HG03108 (cell line): ENCODE results near the gene KAZN.

Source experiments
- ATAC-seq: cut with Tn5 transposase; IDR thresholded peaks from one replicate; pipeline ENCODE4 v1.9.1; 2021; ENCODE audit warnings: moderate library complexity; ENCODE audit not compliant: unreplicated experiment

KAZN gene

GRCh38 chr1:15094719-15095495 lies 496.4 kb downstream of the KAZN start:
- ATAC-seq = no peak

GRCh38 chr1:15095496-15095875 lies 497.0 kb downstream of the KAZN start:
- ATAC-seq = no peak

GRCh38 chr1:15096293-15096692 lies 497.8 kb downstream of the KAZN start:
- no peak for ATAC-seq

- ATAC-seq = no peak
Observed at GRCh38 chr1:15098176-15099125, 500.0 kb downstream of the KAZN start.

GRCh38 chr1:15099441-15100120 lies 501.1 kb downstream of the KAZN start:
- ATAC-seq = no peak

- ATAC-seq = no peak
Observed at GRCh38 chr1:15100121-15100879, 501.8 kb downstream of the KAZN start.

- ATAC-seq = no peak
Observed at GRCh38 chr1:15100880-15101760, 502.6 kb downstream of the KAZN start.

- ATAC-seq = no peak
Observed at GRCh38 chr1:15101801-15102200, 503.3 kb downstream of the KAZN start.

- no peak for ATAC-seq
Observed at GRCh38 chr1:15102646-15103045, 504.2 kb downstream of the KAZN start.

GRCh38 chr1:15103211-15103610 lies 504.7 kb downstream of the KAZN start:
- ATAC-seq = no peak

GRCh38 chr1:15103906-15104305 lies 505.4 kb downstream of the KAZN start:
- no peak for ATAC-seq

GRCh38 chr1:15104768-15105167 lies 506.3 kb downstream of the KAZN start:
- no peak for ATAC-seq

- no peak for ATAC-seq
Observed at GRCh38 chr1:15106608-15107007, 508.1 kb downstream of the KAZN start.

GRCh38 chr1:15107058-15107687 lies 508.7 kb downstream of the KAZN start:
- no peak for ATAC-seq

GRCh38 chr1:15107911-15108310 lies 509.4 kb downstream of the KAZN start:
- ATAC-seq = no peak

- ATAC-seq = no peak
Observed at GRCh38 chr1:15110128-15110866, 511.8 kb downstream of the KAZN start.

GRCh38 chr1:15110867-15111230 lies 512.4 kb downstream of the KAZN start:
- ATAC-seq = no peak

- no peak for ATAC-seq
Observed at GRCh38 chr1:15113146-15113545, 514.7 kb downstream of the KAZN start.

- ATAC-seq = no peak
Observed at GRCh38 chr1:15114884-15115283, 516.4 kb downstream of the KAZN start.
